Mammary epithelial cell (primary cell): ENCODE results near the gene CR2.

ENCODE experiments used
- CTCF ChIP-seq, 2 donors: IDR thresholded peaks in 1 of 2; conservative IDR thresholded peaks in 1 of 2; 2 replicates each; pipeline ENCODE4 v1.5.1; 2011 to 2012; ENCODE audit warnings: inconsistent platforms in 2 of 2, low read length in 2 of 2, mild to moderate bottlenecking in 2 of 2, control low read depth in 1 of 2, low read depth in 1 of 2; ENCODE audit not compliant: insufficient read depth in 1 of 2; ENCODE audit errors: extremely low read depth in 1 of 2
- EZH2 ChIP-seq: IDR thresholded peaks from 2 replicates; pipeline ENCODE4 v1.6.1; 2012; ENCODE audit warnings: low read length, inconsistent platforms, borderline replicate concordance

GRCh38 chr1:207433435-207433834 lies 20.7 kb upstream of the CR2 start:
- no peak for TF ChIP-seq CTCF (conservative IDR thresholded peaks at IDR 0.05 in 1 of 2, IDR thresholded peaks at IDR 0.05 in 1 of 2; ENCODE audit: extremely low read depth in 1 of 2, insufficient read depth in 1 of 2, low read depth in 1 of 2, low read length in 2 of 2)
- TF ChIP-seq EZH2 = no peak
